Large intestine (tissue), 3 donors: ENCODE measurements around the gene ZMYND8. TPM values are rescaled to one million over a fixed set of nuclear protein-coding genes. Genes with fewer than 3 reads are reported as not detected.
"Not testable (repeated sequence)": the region's sequence is repeated elsewhere in the genome, so short reads cannot be mapped to it uniquely, and the experiment has no call there.

Source experiments
- DNase-seq, 2 donors: peaks; one replicate each; pipeline versions ENCODE4 v3.0.0 to v3.0.0-alpha.2; 2013
- H3K27ac ChIP-seq: one replicate; pipeline ENCODE4 v1.5.1; 2013; ENCODE audit warnings: low read length
- H3K27me3 ChIP-seq: 2 replicates; pipeline ENCODE4 v1.6.1; 2013; ENCODE audit warnings: low read length; ENCODE audit not compliant: control insufficient read depth, insufficient read depth
- H3K36me3 ChIP-seq: 2 replicates; pipeline ENCODE4 v1.6.1; 2013; ENCODE audit warnings: low read length; ENCODE audit not compliant: control insufficient read depth, insufficient read depth
- H3K4me1 ChIP-seq: one replicate; pipeline ENCODE4 v1.6.1; 2013; ENCODE audit warnings: low read length; ENCODE audit not compliant: control insufficient read depth, insufficient read depth
- H3K4me3 ChIP-seq: one replicate; pipeline ENCODE4 v1.5.1; 2013; ENCODE audit warnings: low read length
- H3K9me3 ChIP-seq: one replicate; pipeline ENCODE4 v1.6.1; 2013; ENCODE audit warnings: mild to moderate bottlenecking, low read depth, low read length, moderate library complexity; ENCODE audit not compliant: control insufficient read depth
- WGBS: methylation state at CpG from one replicate; pipeline ENCODE4 v1.1.5; 2013; ENCODE audit warnings: low lambda C conversion rate; ENCODE audit not compliant: insufficient coverage; 5-methylcytosine and 5-hydroxymethylcytosine counted together
- polyA plus RNA-seq: library from polyadenylated mRNA; unstranded; fragments of 120-200 nt; gene quantifications from one replicate; pipeline ENCODE4 v1.2.1, GENCODE V29; 2013

The ZMYND8 gene
- polyA plus RNA-seq, 1 donor = 25.5 TPM

DNA sequence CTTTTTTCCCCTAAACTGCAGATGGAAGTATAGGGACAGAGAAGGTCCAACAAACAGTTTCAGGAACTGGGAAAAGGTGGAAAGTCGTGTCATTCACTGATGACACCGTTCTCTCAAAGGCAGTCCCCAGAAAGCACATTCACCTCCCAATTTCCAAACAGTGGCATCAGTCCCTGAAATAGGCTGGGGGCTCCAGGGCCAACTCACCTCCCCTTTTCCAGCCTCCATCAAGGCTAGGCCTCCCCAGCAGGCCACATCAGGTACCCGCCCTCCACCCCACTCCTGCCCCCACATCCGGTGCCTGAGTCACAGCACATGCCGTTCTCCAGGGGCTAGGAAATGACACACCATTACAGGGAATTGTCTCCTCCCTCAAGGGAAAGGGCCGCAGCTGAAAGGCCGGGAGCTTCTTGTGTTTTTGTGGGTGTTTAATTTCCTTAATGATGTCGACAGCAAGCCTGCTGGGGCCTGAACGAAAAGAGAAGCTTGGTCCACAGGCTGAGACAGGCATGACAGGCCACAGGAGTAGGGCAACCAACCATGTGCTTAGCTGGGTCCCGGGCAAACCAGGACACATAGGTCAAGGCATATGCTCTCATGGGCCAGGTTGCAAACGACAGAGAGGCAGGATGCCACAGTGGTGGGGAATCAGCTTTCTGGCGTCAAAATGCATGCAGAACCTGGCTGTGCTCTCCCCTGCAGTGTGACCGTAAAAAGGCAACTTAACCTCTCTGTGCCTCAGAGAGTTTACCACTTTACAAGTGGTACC lies 39.2 kb downstream of the ZMYND8 start:
- Histone ChIP-seq H3K4me1 (peaks cover 73% of the 10 kb centered on the region), H3K36me3 (peaks cover 2% of the 10 kb centered on the region), H3K27me3 (no peaks in the 10 kb centered on the region), H3K9me3 (no peaks in the 10 kb centered on the region), H3K4me3 (no peak overlapping the region), H3K27ac (peak overlapping the region; percentile 92)
- peak; percentile 62 to 71 for DNase-seq
- 100% methylated on average over 1 of the region's 13 CpGs for WGBS

DNA sequence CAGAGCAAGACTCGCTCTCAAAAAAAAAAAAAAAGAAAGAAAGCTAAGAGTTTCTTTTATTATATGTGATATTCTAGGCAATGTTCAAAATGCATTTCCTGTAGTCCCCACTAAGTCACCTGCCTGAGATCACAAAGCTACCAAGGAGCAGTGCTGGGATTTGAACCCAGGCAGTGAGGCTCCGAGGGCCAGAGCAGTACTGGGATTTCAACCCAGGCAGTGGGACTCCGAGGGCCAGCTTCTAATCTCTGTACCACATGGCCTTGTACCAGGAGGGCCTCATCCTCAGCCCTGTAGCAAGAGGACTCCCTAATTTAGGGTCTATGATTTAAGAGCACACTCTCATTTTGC lies 39.7 kb downstream of the ZMYND8 start:
- Histone ChIP-seq H3K4me1 (peaks cover 69% of the 10 kb centered on the region), H3K9me3 (no peaks in the 10 kb centered on the region), H3K36me3 (peaks cover 4% of the 10 kb centered on the region), H3K27ac (peak overlapping the region; percentile 92), H3K27me3 (no peaks in the 10 kb centered on the region), H3K4me3 (no peak overlapping the region)
- no peak for DNase-seq
- WGBS = no CpG with 5 or more reads among the region's 3 CpGs

DNA sequence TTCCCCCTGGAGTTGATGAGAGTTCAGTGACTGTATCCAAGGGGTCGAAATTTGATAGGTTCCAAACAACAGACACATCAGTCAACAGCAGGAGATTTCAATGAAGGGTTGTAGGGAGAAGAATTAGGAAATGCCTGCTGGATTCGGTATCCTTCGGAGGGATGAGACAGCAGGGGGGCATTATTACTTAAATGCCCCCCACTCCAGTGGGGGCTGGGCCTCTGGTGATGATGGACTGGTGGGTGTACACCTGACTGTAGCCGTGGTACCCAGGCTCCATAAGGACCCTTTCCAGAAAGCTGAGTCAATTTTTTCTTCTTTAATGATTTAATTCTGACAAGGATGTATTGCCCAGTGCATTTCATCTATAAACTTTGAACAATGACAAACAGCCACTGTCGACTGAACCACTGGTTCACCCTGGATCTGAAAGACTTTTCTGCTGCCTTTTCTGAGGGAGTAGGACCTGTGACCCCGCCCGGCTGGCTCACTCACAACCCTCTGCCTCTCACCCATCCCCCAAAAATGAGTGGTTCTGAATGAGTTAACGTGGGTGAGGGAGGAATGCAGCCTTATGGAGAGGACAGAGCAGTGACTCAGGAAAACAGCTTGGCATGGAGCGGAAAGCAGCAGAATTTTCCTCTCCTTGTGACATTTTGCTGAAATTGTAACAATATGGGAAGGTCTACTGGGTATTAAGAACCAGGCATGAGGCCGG lies 41.0 kb downstream of the ZMYND8 start:
- WGBS = 80% methylated on average over 2 of the region's 10 CpGs
- Histone ChIP-seq H3K4me1 (peaks cover 57% of the 10 kb centered on the region), H3K27me3 (no peaks in the 10 kb centered on the region), H3K4me3 (no peak overlapping the region), H3K9me3 (no peaks in the 10 kb centered on the region), H3K36me3 (peaks cover 8% of the 10 kb centered on the region), H3K27ac (peak overlapping the region; percentile 0)
- DNase-seq = no peak

DNA sequence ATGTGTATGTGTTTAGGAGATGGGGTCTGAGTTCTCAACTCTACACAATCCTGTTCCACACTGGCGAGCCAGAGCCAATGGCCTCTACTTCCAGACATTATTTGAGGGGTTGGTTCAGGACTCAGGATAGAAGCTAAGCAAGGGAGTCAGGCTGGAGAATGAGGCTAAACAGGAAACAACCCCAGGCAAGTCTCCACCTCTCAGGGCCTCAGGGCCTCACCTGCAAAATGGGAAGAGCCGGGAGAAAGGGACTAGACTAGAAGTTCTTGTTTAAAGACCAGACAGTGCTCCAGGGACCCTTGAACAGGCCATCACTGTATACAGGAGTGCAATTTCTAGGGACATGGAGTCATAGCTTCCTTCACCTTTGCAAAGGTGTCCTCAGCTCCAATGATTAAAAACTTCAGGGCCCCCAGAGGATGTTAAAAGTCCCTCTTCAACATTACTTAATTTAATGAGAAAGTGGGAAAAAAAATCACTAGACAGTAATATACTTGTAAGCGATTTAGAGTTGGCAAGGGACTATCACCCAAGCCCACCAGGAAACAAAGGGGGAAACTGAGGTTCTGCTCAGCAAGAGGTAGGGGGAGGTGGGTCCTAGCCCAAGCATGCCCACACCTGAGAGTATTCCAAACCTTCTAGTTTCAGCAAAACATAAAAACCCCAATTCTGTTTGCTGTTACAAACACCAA lies 41.7 kb downstream of the ZMYND8 start:
- peaks cover 50% of the 10 kb centered on the region for H3K4me1 ChIP-seq
- H3K27ac ChIP-seq = no peak overlapping the region
- H3K27me3 ChIP-seq = no peaks in the 10 kb centered on the region
- DNase-seq = no peak
- H3K9me3 ChIP-seq = no peaks in the 10 kb centered on the region
- no peak overlapping the region for H3K4me3 ChIP-seq
- WGBS = no CpG with 5 or more reads among the region's 3 CpGs
- peaks cover 11% of the 10 kb centered on the region for H3K36me3 ChIP-seq

DNA sequence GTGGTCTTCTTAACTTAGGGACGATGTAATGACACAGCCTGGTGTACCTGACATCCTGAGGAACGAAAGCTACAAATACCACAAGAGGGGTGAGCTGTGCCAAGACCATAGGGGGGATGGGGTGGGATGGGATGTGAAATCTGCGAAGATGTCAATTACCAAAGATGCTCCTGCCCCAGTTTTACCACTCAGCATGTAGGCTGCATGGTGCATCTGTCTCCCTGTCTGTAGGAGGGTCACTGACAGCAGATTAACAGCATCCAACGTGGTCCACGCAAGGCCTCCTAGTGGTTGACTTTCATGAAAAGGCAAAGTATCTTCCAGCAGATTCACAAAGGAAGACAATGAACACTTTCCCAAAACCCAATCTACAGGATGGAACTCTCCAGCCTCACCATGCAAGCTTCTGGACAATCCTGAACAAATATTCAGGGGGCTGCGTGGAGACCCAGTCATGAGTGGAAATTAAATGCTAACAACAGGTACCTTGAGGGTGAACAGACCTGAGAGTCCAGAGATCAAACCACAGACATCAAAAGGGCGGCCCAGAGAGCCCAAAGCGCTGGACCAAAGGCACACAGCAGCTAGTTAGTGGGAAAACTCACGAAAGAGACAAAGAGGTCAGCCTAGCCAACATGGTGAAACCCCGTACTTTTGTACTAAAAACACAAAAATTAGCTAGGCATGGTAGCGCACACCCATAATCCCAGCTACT lies 44.4 kb downstream of the ZMYND8 start:
- DNase-seq = no peak
- peaks cover 29% of the 10 kb centered on the region for H3K36me3 ChIP-seq
- H3K27me3 ChIP-seq = no peaks in the 10 kb centered on the region
- WGBS = no CpG with 5 or more reads among the region's 11 CpGs
- peaks cover 24% of the 10 kb centered on the region for H3K4me1 ChIP-seq
- peak overlapping the region; percentile 56 for H3K27ac ChIP-seq
- no peak overlapping the region for H3K4me3 ChIP-seq
- H3K9me3 ChIP-seq = no peaks in the 10 kb centered on the region

DNA sequence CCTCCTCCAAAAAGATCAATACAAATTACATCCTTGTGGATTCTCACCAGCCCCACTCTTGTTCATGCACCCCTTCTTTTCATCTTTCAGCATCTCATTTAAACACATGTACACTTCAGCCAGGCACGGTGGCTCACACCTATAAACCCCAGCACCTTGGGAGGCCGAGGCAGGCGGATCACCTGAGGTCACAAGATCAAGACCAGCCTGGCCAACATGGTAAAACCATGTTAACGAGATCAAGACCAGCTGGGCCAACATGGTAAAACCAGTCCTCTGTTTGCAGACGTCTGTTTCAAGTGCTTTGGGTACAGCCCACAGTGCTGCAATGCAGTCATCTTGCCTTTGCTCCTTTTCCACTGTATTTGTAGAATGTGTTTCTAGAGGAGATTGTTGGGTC lies 45.3 kb downstream of the ZMYND8 start:
- H3K36me3 ChIP-seq = peaks cover 32% of the 10 kb centered on the region

DNA sequence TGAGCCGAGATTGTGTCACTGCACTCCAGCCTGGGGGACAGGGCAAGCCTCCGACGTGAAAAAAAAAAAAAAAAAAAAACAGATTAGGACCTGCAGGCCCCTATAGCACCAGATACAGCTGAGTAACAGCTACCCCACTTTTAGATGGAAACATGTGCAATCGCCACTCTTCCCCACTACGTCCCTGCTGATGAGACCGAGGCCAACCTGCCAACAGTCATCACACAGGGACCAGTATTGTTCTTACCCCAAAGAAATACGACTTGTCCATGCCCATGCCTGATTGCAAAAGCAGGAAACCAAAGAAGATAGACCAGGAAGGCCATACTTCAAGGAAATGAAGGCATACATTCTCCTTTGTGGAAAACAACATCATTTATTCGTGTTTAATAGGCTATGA lies 45.8 kb downstream of the ZMYND8 start:
- WGBS = no CpG with 5 or more reads among the region's 8 CpGs
- Histone ChIP-seq H3K27ac (no peak overlapping the region), H3K36me3 (peaks cover 37% of the 10 kb centered on the region), H3K4me3 (no peak overlapping the region), H3K4me1 (peaks cover 17% of the 10 kb centered on the region), H3K9me3 (no peaks in the 10 kb centered on the region), H3K27me3 (no peaks in the 10 kb centered on the region)
- no peak for DNase-seq

More for the DNA sequence above, 45.3 kb downstream of the ZMYND8 start:
- no CpG with 5 or more reads among the region's 5 CpGs for WGBS
- H3K4me3 ChIP-seq = no peak overlapping the region
- H3K9me3 ChIP-seq = no peaks in the 10 kb centered on the region
- H3K27me3 ChIP-seq = no peaks in the 10 kb centered on the region
- DNase-seq = no peak
- H3K27ac ChIP-seq = no peak overlapping the region
- H3K4me1 ChIP-seq = peaks cover 18% of the 10 kb centered on the region

DNA sequence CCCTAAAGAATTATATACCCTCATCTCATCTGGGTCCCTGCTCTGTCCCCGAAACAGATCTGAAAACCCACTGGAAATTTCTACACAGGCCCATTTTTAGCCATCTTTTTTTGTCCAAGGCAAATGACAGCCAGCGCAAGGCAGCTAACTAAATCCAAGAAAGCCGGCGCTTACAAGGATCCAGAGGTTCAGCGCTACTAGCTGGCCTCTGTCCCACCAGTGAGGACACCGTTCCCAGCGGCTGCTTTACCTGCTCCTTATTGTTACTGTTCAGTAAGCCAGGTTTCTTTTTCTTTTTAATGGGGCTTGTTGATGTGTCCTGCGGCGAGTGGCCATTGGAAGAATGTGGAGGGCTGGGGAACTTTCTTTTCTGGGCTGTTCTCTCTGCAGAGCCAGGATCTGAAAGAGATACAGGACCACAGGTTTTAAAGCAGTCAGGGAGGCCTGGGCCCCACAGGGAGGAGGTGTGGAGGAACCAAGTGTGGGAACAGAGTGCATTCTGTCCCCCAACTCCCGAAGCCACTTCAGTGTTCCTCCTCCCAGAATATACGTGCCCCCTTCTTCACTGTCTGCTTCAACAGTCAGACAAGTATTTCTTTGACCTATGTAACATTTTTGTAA lies 46.6 kb downstream of the ZMYND8 start:
- WGBS = 100% methylated on average over 1 of the region's 11 CpGs
- H3K4me1 ChIP-seq = peaks cover 12% of the 10 kb centered on the region
- no peaks in the 10 kb centered on the region for H3K27me3 ChIP-seq
- H3K36me3 ChIP-seq = peaks cover 41% of the 10 kb centered on the region
- H3K9me3 ChIP-seq = no peaks in the 10 kb centered on the region
- H3K4me3 ChIP-seq = no peak overlapping the region
- H3K27ac ChIP-seq = no peak overlapping the region
- DNase-seq = no peak

DNA sequence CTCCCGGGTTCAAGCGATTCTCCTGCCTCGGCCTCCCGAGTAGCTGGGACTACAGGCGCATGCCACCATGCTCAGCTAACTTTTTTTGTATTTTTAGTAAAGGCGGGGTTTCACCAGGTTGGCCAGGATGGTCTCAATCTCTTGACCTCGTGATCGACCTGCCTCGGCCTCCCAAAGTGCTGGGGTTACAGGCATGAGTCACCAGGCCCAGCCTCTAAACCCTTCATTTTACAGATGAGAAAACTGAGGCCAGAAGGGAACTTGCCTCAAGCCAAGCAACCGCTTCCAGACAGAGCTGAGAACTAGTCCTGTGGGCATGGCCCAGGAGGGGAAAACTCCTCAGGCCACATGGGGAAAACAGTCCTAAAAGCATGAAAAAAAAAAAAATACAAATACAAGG lies 47.1 kb downstream of the ZMYND8 start:
- no peak for DNase-seq
- no CpG with 5 or more reads among the region's 10 CpGs for WGBS
- H3K4me1 ChIP-seq = peaks cover 12% of the 10 kb centered on the region
- H3K27ac ChIP-seq = no peak overlapping the region
- H3K36me3 ChIP-seq = peaks cover 39% of the 10 kb centered on the region
- no peaks in the 10 kb centered on the region for H3K9me3 ChIP-seq
- H3K27me3 ChIP-seq = no peaks in the 10 kb centered on the region
- H3K4me3 ChIP-seq = no peak overlapping the region

DNA sequence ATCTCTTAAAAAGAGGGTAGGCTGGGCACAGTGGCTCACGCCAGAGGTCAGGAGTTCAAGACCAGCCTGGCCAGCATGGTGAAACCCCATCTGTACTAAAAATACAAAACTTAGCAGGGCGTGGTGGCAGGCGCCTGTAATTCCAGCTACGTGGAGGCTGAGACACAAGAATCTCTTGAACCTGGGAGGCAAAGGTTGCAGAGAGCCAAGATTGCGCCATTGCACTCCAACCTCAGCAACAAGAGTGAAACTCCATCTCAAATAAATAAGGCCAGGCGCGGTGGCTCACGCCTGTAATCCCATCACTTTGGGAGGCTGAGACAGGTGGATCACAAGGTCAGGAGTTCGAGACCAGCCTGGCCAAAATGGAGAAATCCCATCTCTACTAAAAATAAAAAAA lies 48.9 kb downstream of the ZMYND8 start:
- no CpG with 5 or more reads among the region's 9 CpGs for WGBS
- not testable (repeated sequence) for H3K4me3 ChIP-seq, DNase-seq, H3K27ac ChIP-seq, H3K9me3 ChIP-seq, H3K27me3 ChIP-seq
- Histone ChIP-seq H3K4me1 (peaks cover 20% of the 10 kb centered on the region), H3K36me3 (peaks cover 41% of the 10 kb centered on the region)
